T-cell (primary cell): ENCODE results near the gene SMTNL1. TPM values are rescaled to one million over a fixed set of nuclear protein-coding genes. Genes with fewer than 3 reads are reported as not detected.

Source experiments
- ATAC-seq, 4 experiments: fragments of 200-7000 bp in 3 of 4; fragments of 150-1000 bp in 1 of 4; cut with Tn5 transposase; replicated peaks in 1 of 4; 1 replicate in 3 of 4; 2 replicates in 1 of 4; pipeline ENCODE4 v1.10.0; 2021; ENCODE audit warnings: moderate library complexity in 3 of 4, mild to moderate bottlenecking in 2 of 4, moderate number of reproducible peaks in 1 of 4
- CTCF ChIA-PET, 2 donors: fragments of 300-600 bp; sonication (Branson Sonifier 250); formaldehyde crosslinking; loops; one replicate each; lab custom pipeline; 2022; ENCODE audit warnings: antibody characterized with exemption in 2 of 2; lab: Charles Lee
- POLR2A ChIA-PET, 2 donors: fragments of 300-600 bp; sonication (Branson Sonifier 250); formaldehyde crosslinking; loops; one replicate each; lab custom pipeline; 2022; ENCODE audit warnings: antibody characterized with exemption in 2 of 2; lab: Charles Lee
- DNase-seq, 35 experiments: peaks; one replicate each; pipeline versions ENCODE4 v3.0.0 to v3.0.0-alpha.2; 2013 to 2023
- H3K27ac ChIP-seq: one replicate; pipeline ENCODE4 v1.5.1; 2013; ENCODE audit warnings: low read length
- H3K27me3 ChIP-seq, 2 experiments: replicated peaks in 1 of 2; 1 replicate in 1 of 2; 2 replicates in 1 of 2; pipeline versions ENCODE4 v1.6.1 to v1.7.0; 2013; ENCODE audit warnings: low read length in 1 of 2, mixed read lengths in 1 of 2; ENCODE audit not compliant: control insufficient read depth in 2 of 2, insufficient read depth in 2 of 2; ENCODE audit errors: extremely low read depth in 1 of 2
- H3K36me3 ChIP-seq, 2 donors: 1 replicate in 1 of 2; 2 replicates in 1 of 2; pipeline versions ENCODE4 v1.6.1 to v1.7.0; 2013; ENCODE audit warnings: low read length in 1 of 2; ENCODE audit not compliant: control insufficient read depth in 2 of 2, insufficient read depth in 1 of 2; ENCODE audit errors: extremely low read depth in 1 of 2
- H3K4me1 ChIP-seq, 2 experiments: 1 replicate in 1 of 2; 2 replicates in 1 of 2; pipeline versions ENCODE4 v1.6.1 to v1.7.0; 2013; ENCODE audit warnings: low read length in 2 of 2, mixed read lengths in 1 of 2; ENCODE audit not compliant: insufficient read depth in 2 of 2, control insufficient read depth in 1 of 2; ENCODE audit errors: extremely low read depth in 1 of 2
- H3K4me3 ChIP-seq, 2 donors: 1 replicate in 1 of 2; 2 replicates in 1 of 2; pipeline versions ENCODE4 v1.5.1 to v1.7.0; 2013; ENCODE audit warnings: mild to moderate bottlenecking in 2 of 2, low read length in 1 of 2, moderate library complexity in 1 of 2; ENCODE audit not compliant: control insufficient read depth in 1 of 2; ENCODE audit errors: extremely low read depth in 1 of 2
- H3K9me3 ChIP-seq: 2 replicates; pipeline ENCODE4 v1.7.0; 2013
- H3K27ac Mint-ChIP-seq, 2 donors: one replicate each; pipeline ENCODE4 v1.8.0; 2020 to 2021; ENCODE audit warnings: mild to moderate bottlenecking in 2 of 2, mixed read lengths in 2 of 2
- H3K27me3 Mint-ChIP-seq, 2 donors: one replicate each; pipeline ENCODE4 v1.8.0; 2021 to 2022; ENCODE audit warnings: mixed read lengths in 2 of 2
- H3K36me3 Mint-ChIP-seq: one replicate; pipeline ENCODE4 v1.8.0; 2021; ENCODE audit warnings: mixed read lengths
- H3K4me1 Mint-ChIP-seq, 3 donors: one replicate each; pipeline ENCODE4 v1.8.0; 2020 to 2022; ENCODE audit warnings: mixed read lengths in 3 of 3, mild to moderate bottlenecking in 1 of 3
- H3K4me3 Mint-ChIP-seq, 3 donors: one replicate each; pipeline ENCODE4 v1.8.0; 2020 to 2022; ENCODE audit warnings: mild to moderate bottlenecking in 3 of 3, mixed read lengths in 3 of 3, moderate library complexity in 3 of 3
- H3K9me3 Mint-ChIP-seq, 3 donors: one replicate each; pipeline ENCODE4 v1.8.0; 2020 to 2022; ENCODE audit warnings: mixed read lengths in 3 of 3
- WGBS: methylation state at CpG from one replicate; pipeline ENCODE4 v1.1.5; 2013; ENCODE audit warnings: missing lambda C conversion rate; ENCODE audit not compliant: insufficient coverage; 5-methylcytosine and 5-hydroxymethylcytosine counted together
- total RNA-seq, 35 experiments: library from RNA in 6 of 35; stranded (reverse) in 6 of 35; fragments of 120-200 nt in 1 of 35; gene quantifications; one replicate each; pipeline versions ENCODE4 v1.2.1 to v1.2.4 and lab custom pipeline; 2013 to 2026

SMTNL1 gene
- total RNA-seq, 5 donors from 2014 or later (not counting 1 experiment from before 2014, with no cell fraction given): not detected

DNA sequence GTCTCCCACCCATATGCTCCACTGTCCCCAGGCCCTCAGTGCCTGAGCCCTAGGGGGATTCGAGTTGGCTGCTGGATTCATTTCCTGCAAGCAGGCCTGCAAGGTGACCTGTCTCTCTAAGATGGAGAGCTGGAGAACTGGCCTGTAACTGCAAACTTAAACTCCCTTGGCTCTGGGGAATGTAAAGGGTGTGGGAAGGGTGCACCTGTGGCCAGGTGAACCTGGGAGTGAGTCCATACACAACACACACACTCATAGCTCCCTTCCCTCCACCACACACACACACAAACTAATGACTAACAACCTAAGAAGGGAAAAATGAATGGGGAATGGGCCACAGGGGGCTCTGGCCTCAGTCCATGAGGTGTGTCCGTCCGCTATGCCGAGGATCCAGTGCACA, 14.5 kb downstream of the SMTNL1 start:
- Histone ChIP-seq H3K4me1 (peaks cover 0 to 15% of the 10 kb centered on the region in 2 experiments), H3K36me3 (peaks cover 24 to 79% of the 10 kb centered on the region in 2 donors), H3K27me3 (no peaks in the 10 kb centered on the region), H3K4me3 (no peak overlapping the region), H3K27ac (no peak overlapping the region), H3K9me3 (no peaks in the 10 kb centered on the region)
- WGBS: 100% methylated on average over 3 of the region's 4 CpGs
- ChIA-PET CTCF (no interaction called here), POLR2A (no interaction called here)
- Mint-ChIP-seq H3K36me3 (peaks cover 45% of the 10 kb centered on the region), H3K9me3 (no peaks in the 10 kb centered on the region), H3K27me3 (no peaks in the 10 kb centered on the region), H3K27ac (no peak overlapping the region), H3K4me1 (peaks cover 5 to 10% (median 8%) of the 10 kb centered on the region in 3 donors), H3K4me3 (no peak overlapping the region)
- no peak for DNase-seq
- ATAC-seq: no peak

DNA sequence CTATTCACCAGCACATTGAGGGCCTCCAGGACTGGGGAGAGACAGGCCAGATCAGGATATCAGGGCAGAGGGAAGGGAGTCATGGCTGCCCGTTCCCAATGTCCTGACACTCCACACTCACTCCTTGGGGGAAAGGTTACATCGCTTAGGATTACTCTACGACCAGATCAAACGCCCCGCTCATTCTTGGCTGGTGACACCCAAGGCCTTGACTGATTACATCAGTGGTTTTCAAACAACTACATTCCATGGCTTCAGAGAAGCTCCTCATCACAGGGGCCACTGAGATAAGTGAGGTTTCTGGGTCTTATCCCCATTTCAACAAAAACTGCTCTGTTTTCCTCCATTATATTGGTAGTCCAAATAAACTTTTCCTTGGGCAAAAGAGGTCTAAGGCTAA, 15.1 kb downstream of the SMTNL1 start:
- H3K4me1 Mint-ChIP-seq: peaks cover 5 to 10% (median 5%) of the 10 kb centered on the region in 3 donors
- ATAC-seq: no peak
- DNase-seq: no peak
- H3K27ac ChIP-seq: no peak overlapping the region
- H3K27ac Mint-ChIP-seq: no peak overlapping the region
- H3K4me3 ChIP-seq: no peak overlapping the region
- H3K9me3 ChIP-seq: no peaks in the 10 kb centered on the region
- no peak overlapping the region for H3K4me3 Mint-ChIP-seq
- no peaks in the 10 kb centered on the region for H3K9me3 Mint-ChIP-seq
- H3K27me3 ChIP-seq: no peaks in the 10 kb centered on the region
- 100% methylated on average over 1 of the region's 5 CpGs for WGBS
- peaks cover 24 to 84% of the 10 kb centered on the region in 2 donors for H3K36me3 ChIP-seq
- no peaks in the 10 kb centered on the region for H3K27me3 Mint-ChIP-seq
- ChIA-PET CTCF (interaction anchor here in 1 of 2 donors (0.5 kb wide), 1 partner anchor 172 kb away, joined by 6 read pairs; no protein-coding TSS in a partner anchor), POLR2A (no interaction called here)
- H3K36me3 Mint-ChIP-seq: peaks cover 50% of the 10 kb centered on the region
- peaks cover 0 to 9% of the 10 kb centered on the region in 2 experiments for H3K4me1 ChIP-seq

DNA sequence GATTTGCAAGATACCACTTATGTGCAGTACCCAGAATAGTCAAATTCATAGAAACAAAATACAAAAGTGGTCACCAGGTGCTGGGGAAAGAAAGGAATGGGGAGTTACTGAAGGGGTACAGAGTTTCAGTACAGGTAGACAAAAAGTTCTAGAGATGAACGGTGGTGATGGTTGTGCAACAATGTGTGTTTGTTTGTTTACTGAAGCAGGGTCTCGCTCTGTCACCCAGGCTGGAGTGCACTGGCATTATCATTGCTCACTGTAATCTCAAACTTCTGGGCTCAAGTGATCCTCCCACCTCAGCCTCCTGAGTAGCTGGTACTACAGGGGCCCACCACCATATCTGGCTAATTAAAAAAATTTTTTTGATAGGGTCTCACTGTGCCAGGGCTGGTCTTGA, 18.0 kb downstream of the SMTNL1 start:
- CTCF ChIA-PET: no interaction called here
- Mint-ChIP-seq H3K36me3 (peaks cover 51% of the 10 kb centered on the region), H3K9me3 (no peaks in the 10 kb centered on the region), H3K4me3 (no peak overlapping the region), H3K4me1 (peaks cover 0 to 11% (median 6%) of the 10 kb centered on the region in 3 donors), H3K27me3 (no peaks in the 10 kb centered on the region), H3K27ac (peak overlapping the region in 1 of 2 donors; percentile 16)
- Histone ChIP-seq H3K9me3 (no peaks in the 10 kb centered on the region), H3K27ac (no peak overlapping the region), H3K4me3 (no peak overlapping the region), H3K4me1 (peaks cover 0 to 2% of the 10 kb centered on the region in 2 experiments), H3K27me3 (no peaks in the 10 kb centered on the region), H3K36me3 (peaks cover 27 to 97% of the 10 kb centered on the region in 2 donors)
- POLR2A ChIA-PET: no interaction called here
- ATAC-seq (no peak), DNase-seq (no peak)
- 75% methylated on average over 2 of the region's 2 CpGs for WGBS

DNA sequence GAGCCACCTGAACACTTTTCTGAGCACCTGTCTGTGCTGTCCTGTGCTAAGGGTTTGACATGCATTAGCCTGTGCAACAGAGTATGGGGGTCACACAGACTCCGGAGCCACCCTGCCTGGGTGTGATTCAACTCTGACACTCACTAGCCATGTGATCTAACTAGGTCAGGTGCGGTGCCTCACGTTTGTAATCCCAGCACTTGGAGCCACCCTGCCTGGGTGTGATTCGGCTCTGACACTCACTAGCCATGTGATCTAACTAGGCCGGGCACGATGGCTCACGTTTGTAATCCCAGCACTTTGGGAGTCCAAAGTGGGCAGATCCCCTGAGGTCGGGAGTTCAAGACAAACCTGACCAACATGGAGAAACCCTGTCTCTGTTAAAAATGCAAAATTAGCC, 18.6 kb downstream of the SMTNL1 start:
- ATAC-seq: no peak
- Mint-ChIP-seq H3K36me3 (peaks cover 52% of the 10 kb centered on the region), H3K9me3 (no peaks in the 10 kb centered on the region), H3K27ac (no peak overlapping the region), H3K4me3 (no peak overlapping the region), H3K27me3 (no peaks in the 10 kb centered on the region), H3K4me1 (peaks cover 5 to 14% (median 10%) of the 10 kb centered on the region in 3 donors)
- Histone ChIP-seq H3K27ac (no peak overlapping the region), H3K4me1 (peaks cover 0 to 4% of the 10 kb centered on the region in 2 experiments), H3K36me3 (peaks cover 27 to 92% of the 10 kb centered on the region in 2 donors), H3K9me3 (no peaks in the 10 kb centered on the region), H3K27me3 (no peaks in the 10 kb centered on the region), H3K4me3 (no peak overlapping the region)
- WGBS: 89% methylated on average over 8 of the region's 8 CpGs
- ChIA-PET POLR2A (no interaction called here), CTCF (no interaction called here)
- DNase-seq: no peak

DNA sequence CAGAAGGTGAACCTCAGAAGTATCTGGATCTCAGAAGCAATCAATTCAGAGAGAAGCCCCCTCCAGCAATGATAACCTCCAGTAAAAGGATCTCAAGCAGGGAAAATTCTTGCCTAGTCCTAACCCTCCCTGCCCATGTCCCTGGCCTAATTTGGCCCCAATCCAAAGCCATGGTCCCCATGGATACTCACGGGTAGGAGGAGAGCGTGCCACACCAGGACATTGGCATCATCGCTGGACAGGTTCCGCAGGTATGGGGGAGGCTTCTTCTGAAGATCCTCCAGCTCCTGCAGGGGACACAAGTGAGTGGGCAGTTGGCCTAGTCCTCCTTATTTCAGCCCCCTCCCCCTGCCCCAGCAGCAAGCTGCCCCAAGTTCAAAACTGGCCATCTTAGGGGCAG, 22.8 kb downstream of the SMTNL1 start:
- Histone ChIP-seq H3K4me3 (no peak overlapping the region), H3K27me3 (no peaks in the 10 kb centered on the region), H3K9me3 (no peaks in the 10 kb centered on the region), H3K36me3 (peaks cover 12 to 64% of the 10 kb centered on the region in 2 donors), H3K4me1 (peaks cover 0 to 36% of the 10 kb centered on the region in 2 experiments), H3K27ac (no peak overlapping the region)
- Mint-ChIP-seq H3K9me3 (no peaks in the 10 kb centered on the region), H3K27me3 (no peaks in the 10 kb centered on the region), H3K4me3 (no peak overlapping the region), H3K27ac (no peak overlapping the region), H3K36me3 (peaks cover 39% of the 10 kb centered on the region), H3K4me1 (peaks cover 46 to 51% (median 46%) of the 10 kb centered on the region in 3 donors)
- ATAC-seq: no peak
- no CpG with 5 or more reads among the region's 4 CpGs for WGBS
- DNase-seq: no peak
- ChIA-PET POLR2A (no interaction called here), CTCF (interaction anchor here (0.7 to 0.8 kb wide), 2 partner anchors 40 to 215 kb away, joined by 3 read pairs; no protein-coding TSS in a partner anchor)

DNA sequence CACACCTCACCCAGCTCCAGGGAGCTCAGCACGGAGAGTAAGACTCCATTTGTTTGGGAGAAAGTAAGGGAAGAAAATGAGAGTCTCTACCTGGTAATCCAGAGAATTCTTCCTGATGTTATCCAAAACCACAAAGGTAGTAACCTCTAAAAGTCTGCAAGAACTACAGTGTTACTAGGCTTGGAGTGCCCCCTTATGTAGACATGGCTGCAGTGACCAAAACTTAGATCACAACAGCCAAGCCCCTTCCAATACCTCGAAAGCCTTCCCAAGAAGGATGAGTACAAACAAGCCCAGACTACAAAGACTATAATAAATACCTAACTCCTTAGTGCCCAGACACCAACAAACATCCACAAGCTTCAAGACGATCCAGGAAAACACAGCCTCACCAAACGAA, 25.2 kb downstream of the SMTNL1 start:
- Mint-ChIP-seq H3K27ac (peak overlapping the region; percentile 25 to 66), H3K36me3 (peaks cover 28% of the 10 kb centered on the region), H3K9me3 (no peaks in the 10 kb centered on the region), H3K27me3 (no peaks in the 10 kb centered on the region), H3K4me3 (peak overlapping the region in 1 of 3 donors; percentile 98), H3K4me1 (peaks cover 59 to 67% (median 60%) of the 10 kb centered on the region in 3 donors)
- no peak overlapping the region for H3K27ac ChIP-seq
- ChIA-PET CTCF (interaction anchor here in 1 of 2 donors (0.6 to 0.7 kb wide), 2 partner anchors 57 to 230 kb away, joined by 4 to 5 read pairs; no protein-coding TSS in a partner anchor), POLR2A (no interaction called here)
- H3K4me1 ChIP-seq: peaks cover 8 to 47% of the 10 kb centered on the region in 2 experiments
- 100% methylated on average over 1 of the region's 4 CpGs for WGBS
- H3K27me3 ChIP-seq: no peaks in the 10 kb centered on the region
- no peak for DNase-seq
- ATAC-seq: no peak
- no peak overlapping the region for H3K4me3 ChIP-seq
- H3K36me3 ChIP-seq: peaks cover 7 to 40% of the 10 kb centered on the region in 2 donors
- no peaks in the 10 kb centered on the region for H3K9me3 ChIP-seq
